ENCODE results near the gene BLMH. TPM values are rescaled to one million over a fixed set of nuclear protein-coding genes. Genes with fewer than 3 reads are reported as not detected.
A peak's percentile ranks its signal among the peaks of the same experiment; 100 is the strongest.

BLMH gene
- total and polyA plus RNA-seq, 9 of the 15 experiments (the other 6 are each of a cell fraction or from before 2014, with no cell fraction given) = 26.0 to 118 (median 67.3) TPM

DNA sequence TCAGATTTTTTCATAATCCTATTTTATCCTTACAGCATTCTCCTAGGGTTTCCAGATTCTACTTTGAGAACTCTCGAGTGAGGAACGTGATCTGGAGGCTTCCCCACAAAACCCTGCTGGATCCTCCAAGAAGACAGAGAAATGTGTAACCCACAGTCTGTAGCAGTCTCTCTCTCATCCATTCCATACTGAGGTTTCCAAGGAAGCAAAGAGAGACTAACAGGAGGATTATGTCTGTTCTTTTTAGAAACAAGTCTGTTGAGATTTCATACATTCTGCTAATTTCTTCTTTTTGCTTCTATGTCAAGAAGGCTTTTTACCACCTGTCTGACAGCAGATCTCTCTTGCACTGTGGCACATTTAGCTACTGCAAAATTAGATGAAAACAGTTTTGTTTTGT lies 23.4 kb upstream of the BLMH start:
- H3K4me1 ChIP-seq (replicated peaks in 1 of 2; ENCODE audit: control insufficient read depth in 2 of 2, insufficient read depth in 2 of 2, low read length in 2 of 2) = peaks cover 0 to 5% of the 10 kb centered on the region in 2 experiments; a peak in 1 of 5 replicates
- no peaks in the 10 kb centered on the region for H3K36me3 ChIP-seq (ENCODE audit: control insufficient read depth, insufficient read depth, low read length)
- peak overlapping the region; percentile 27; the same call in 1 of the 2 replicates for H2AFZ ChIP-seq (ENCODE audit: low read depth, low read length)
- no peak for FAIRE-seq
- no peaks in the 10 kb centered on the region for H3K27me3 ChIP-seq (ENCODE audit: control insufficient read depth in 2 of 2, insufficient read depth in 2 of 2, low read length in 2 of 2)
- intact Hi-C loops (cut with micrococcal nuclease) = no loop called here
- BruUV-seq (replicated peaks) = no TSS peak
- no peak overlapping the region for H3K27ac ChIP-seq (ENCODE audit: extremely low read depth, low read depth, low read length)
- no peak overlapping the region for H3K4me2 ChIP-seq (ENCODE audit: insufficient read depth, low read length)
- no peaks in the 10 kb centered on the region for H3K9me1 ChIP-seq (ENCODE audit: control insufficient read depth, insufficient read depth, low read length)
- no peaks in the 10 kb centered on the region for H3K79me2 ChIP-seq (ENCODE audit: control insufficient read depth, insufficient read depth, low read length)
- H3K4me3 ChIP-seq = no peak overlapping the region
- 0% methylated on average over 2 of the region's 2 CpGs for WGBS (ENCODE audit: insufficient coverage, low coverage, missing lambda C conversion rate)
- no peak; the same call in 2 of the 3 replicates for ATAC-seq
- in situ Hi-C loops (cut with MboI) = no loop called here
- ChIA-PET CTCF (ENCODE audit: low intra/inter-chr PET ratio) (no interaction called here), POLR2A (interaction anchor here (1.0 kb wide), 1 partner anchor 9 kb away, joined by 3 read pairs; no protein-coding TSS in a partner anchor)
- no peak for DNase-seq (ENCODE audit: extremely low read depth in 1 of 4, low spot score in 3 of 4)
- no peaks in the 10 kb centered on the region for H3K9me3 ChIP-seq (replicated peaks; ENCODE audit: control insufficient read depth, insufficient read depth, low read depth, low read length)
- TF ChIP-seq ZNF77 (CRISPR knock-in tag; IDR thresholded peaks at IDR 0.05) (no peak), EP300 (IDR thresholded peaks at IDR 0.05; ENCODE audit: low read length) (no peak), ASH1L (IDR thresholded peaks at IDR 0.05; ENCODE audit: borderline replicate concordance, low read depth, partially characterized antibody) (no peak)
- no peaks in the 10 kb centered on the region for H4K20me1 ChIP-seq (replicated peaks; ENCODE audit: control insufficient read depth, insufficient read depth, low read length)
- no peak overlapping the region for H3K9ac ChIP-seq (ENCODE audit: insufficient read depth in 1 of 2, low read depth in 2 of 2, low read length in 2 of 2)

DNA sequence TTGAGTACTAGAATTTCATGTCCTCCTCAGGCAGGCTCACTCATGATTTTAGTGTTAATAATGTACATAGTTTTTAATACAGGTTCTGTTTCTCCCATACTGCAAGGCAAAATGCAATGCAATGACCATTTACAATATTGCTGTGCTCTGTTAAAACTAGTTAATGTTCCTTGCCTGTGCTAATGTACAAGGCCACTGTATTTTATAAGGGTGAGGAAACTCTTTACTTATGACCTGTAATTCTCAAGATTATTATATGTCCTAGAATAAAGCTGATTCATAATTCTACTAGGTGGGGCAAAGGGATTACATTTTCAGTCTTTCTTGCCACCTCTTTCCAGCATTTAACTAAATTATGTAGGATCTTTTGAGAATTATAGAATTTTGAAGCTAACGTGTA lies 22.7 kb upstream of the BLMH start:
- no peaks in the 10 kb centered on the region for H3K9me3 ChIP-seq (replicated peaks; ENCODE audit: control insufficient read depth, insufficient read depth, low read depth, low read length)
- H4K20me1 ChIP-seq (replicated peaks; ENCODE audit: control insufficient read depth, insufficient read depth, low read length) = no peaks in the 10 kb centered on the region
- H3K9me1 ChIP-seq (ENCODE audit: control insufficient read depth, insufficient read depth, low read length) = no peaks in the 10 kb centered on the region
- in situ Hi-C loops (cut with MboI) = no loop called here
- TF ChIP-seq, protein P1, sequence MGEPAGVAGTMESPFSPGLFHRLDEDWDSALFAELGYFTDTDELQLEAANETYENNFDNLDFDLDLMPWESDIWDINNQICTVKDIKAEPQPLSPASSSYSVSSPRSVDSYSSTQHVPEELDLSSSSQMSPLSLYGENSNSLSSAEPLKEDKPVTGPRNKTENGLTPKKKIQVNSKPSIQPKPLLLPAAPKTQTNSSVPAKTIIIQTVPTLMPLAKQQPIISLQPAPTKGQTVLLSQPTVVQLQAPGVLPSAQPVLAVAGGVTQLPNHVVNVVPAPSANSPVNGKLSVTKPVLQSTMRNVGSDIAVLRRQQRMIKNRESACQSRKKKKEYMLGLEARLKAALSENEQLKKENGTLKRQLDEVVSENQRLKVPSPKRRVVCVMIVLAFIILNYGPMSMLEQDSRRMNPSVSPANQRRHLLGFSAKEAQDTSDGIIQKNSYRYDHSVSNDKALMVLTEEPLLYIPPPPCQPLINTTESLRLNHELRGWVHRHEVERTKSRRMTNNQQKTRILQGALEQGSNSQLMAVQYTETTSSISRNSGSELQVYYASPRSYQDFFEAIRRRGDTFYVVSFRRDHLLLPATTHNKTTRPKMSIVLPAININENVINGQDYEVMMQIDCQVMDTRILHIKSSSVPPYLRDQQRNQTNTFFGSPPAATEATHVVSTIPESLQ (CRISPR knock-in tag; IDR thresholded peaks at IDR 0.05) = no peak
- no peak for TF ChIP-seq DIDO1 (tag; IDR thresholded peaks at IDR 0.05; ENCODE audit: low read depth)
- no peak for TF ChIP-seq MTA2 (IDR thresholded peaks at IDR 0.05; ENCODE audit: low read depth)
- no peak for TF ChIP-seq PTRF (tag; IDR thresholded peaks at IDR 0.05)
- no peak for TF ChIP-seq MAZ (CRISPR knock-in tag; conservative IDR thresholded peaks at IDR 0.05 in 1 of 2, IDR thresholded peaks at IDR 0.05 in 1 of 2)
- DNase-seq (ENCODE audit: extremely low read depth in 1 of 4, low spot score in 3 of 4) = no peak
- no peaks in the 10 kb centered on the region for H3K79me2 ChIP-seq (ENCODE audit: control insufficient read depth, insufficient read depth, low read length)
- no peak overlapping the region for H3K27ac ChIP-seq (ENCODE audit: extremely low read depth, low read depth, low read length)
- intact Hi-C loops (cut with micrococcal nuclease) = no loop called here
- no peak overlapping the region for H3K9ac ChIP-seq (ENCODE audit: insufficient read depth in 1 of 2, low read depth in 2 of 2, low read length in 2 of 2)
- no peaks in the 10 kb centered on the region for H3K36me3 ChIP-seq (ENCODE audit: control insufficient read depth, insufficient read depth, low read length)
- 13% methylated on average over 1 of the region's 1 CpG for WGBS (ENCODE audit: insufficient coverage, low coverage, missing lambda C conversion rate)
- no peaks in the 10 kb centered on the region for H3K27me3 ChIP-seq (ENCODE audit: control insufficient read depth in 2 of 2, insufficient read depth in 2 of 2, low read length in 2 of 2)
- H2AFZ ChIP-seq (ENCODE audit: low read depth, low read length) = no peak overlapping the region
- no peak for FAIRE-seq
- CTCF ChIA-PET (ENCODE audit: low intra/inter-chr PET ratio) = no interaction called here
- H3K4me1 ChIP-seq (replicated peaks in 1 of 2; ENCODE audit: control insufficient read depth in 2 of 2, insufficient read depth in 2 of 2, low read length in 2 of 2) = peaks cover 0 to 5% of the 10 kb centered on the region in 2 experiments; a peak in 1 of 5 replicates
- ATAC-seq = no peak
- no peak overlapping the region for H3K4me3 ChIP-seq
- no peak overlapping the region for H3K4me2 ChIP-seq (ENCODE audit: insufficient read depth, low read length)
- BruUV-seq (replicated peaks) = no TSS peak
- POLR2A ChIA-PET = no interaction called here

All from K562 (cell line).